Prostate gland (tissue), 2 donors: ENCODE measurements around the gene ARHGAP6. TPM values are rescaled to one million over a fixed set of nuclear protein-coding genes. Genes with fewer than 3 reads are reported as not detected.

Source experiments
- DNase-seq: peaks from one replicate; pipeline ENCODE4 v3.0.0-alpha.2; 2019; ENCODE audit warnings: low spot score
- H3K27ac ChIP-seq, 2 donors: fragments of 200-600 bp; sonication (generic); 2 replicates each; pipeline ENCODE4 v1.5.1; 2017 to 2019
- H3K27me3 ChIP-seq: fragments of 200-600 bp; sonication (generic); replicated peaks from 2 replicates; pipeline ENCODE4 v1.5.1; 2019; ENCODE audit not compliant: insufficient read depth
- H3K36me3 ChIP-seq, 2 donors: fragments of 200-600 bp; sonication (generic); 1 replicate in 1 of 2; 2 replicates in 1 of 2; pipeline versions ENCODE4 v1.5.1 to v1.8.1; 2017 to 2019
- H3K4me1 ChIP-seq: fragments of 200-600 bp; sonication (generic); replicated peaks from 2 replicates; pipeline ENCODE4 v1.5.1; 2019
- H3K4me3 ChIP-seq, 2 donors: fragments of 200-600 bp; sonication (generic); 2 replicates each; pipeline ENCODE4 v1.5.1; 2017 to 2019
- H3K9me3 ChIP-seq: fragments of 200-600 bp; sonication (generic); 2 replicates; pipeline ENCODE4 v1.5.1; 2017
- CTCF ChIP-seq, 4 experiments: fragments of 200-600 bp in 2 of 4; fragments of 450-650 bp in 2 of 4; sonication (generic) in 2 of 4; IDR thresholded peaks; 1 replicate in 3 of 4; 2 replicates in 1 of 4; pipeline ENCODE4 v1.5.1; 2016 to 2019; ENCODE audit warnings: antibody characterized with exemption in 4 of 4, mild to moderate bottlenecking in 2 of 4, moderate library complexity in 2 of 4
- POLR2A ChIP-seq: fragments of 450-650 bp; IDR thresholded peaks from one replicate; pipeline ENCODE4 v1.6.1; 2016; ENCODE audit warnings: antibody characterized with exemption, mild to moderate bottlenecking
- POLR2AphosphoS5 ChIP-seq: sonication (generic); formaldehyde crosslinking; IDR thresholded peaks from one replicate; pipeline ENCODE4 v1.6.1; 2017; ENCODE audit warnings: antibody characterized with exemption
- WGBS: methylation state at CpG from one replicate; pipeline ENCODE4 v1.1.5; 2018; 5-methylcytosine and 5-hydroxymethylcytosine counted together
- intact Hi-C: fragments of 100-400 bp; cut with DNase I; formaldehyde crosslinking; loops from one replicate; pipeline ENCODE4 v1.14.2; 2022
- total RNA-seq, 2 donors: library from RNA; depleted of rRNA; stranded (reverse); fragments of >200 nt; gene quantifications; one replicate each; pipeline ENCODE4 v1.1.0, GENCODE V29; 2016

The ARHGAP6 gene
- total RNA-seq, 2 donors from 2014 or later: 72.6 to 73.7 TPM

DNA sequence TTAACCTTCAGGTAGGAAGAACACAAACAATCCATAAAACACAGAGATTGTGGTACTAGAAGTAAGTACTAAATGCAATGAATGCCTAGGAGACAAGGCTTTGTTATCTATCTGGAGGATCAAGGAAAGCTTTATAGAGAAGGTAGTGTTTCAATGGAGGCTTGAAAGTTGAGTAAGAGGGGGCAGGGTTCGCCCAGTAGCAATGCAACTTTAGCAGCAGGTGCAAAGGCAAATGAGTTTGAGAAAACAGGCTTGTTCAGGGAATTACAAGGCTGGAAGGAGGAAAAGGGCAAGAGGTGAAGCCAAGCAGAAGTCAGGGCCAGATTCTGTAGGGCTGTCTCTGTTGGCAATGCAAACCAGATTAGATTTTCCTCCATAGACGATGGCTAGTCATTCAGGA is 408.0 kb downstream of the ARHGAP6 start:
- Histone ChIP-seq H3K27ac (peak overlapping the region; percentile 14 to 48), H3K4me3 (no peak overlapping the region), H3K9me3 (no peaks in the 10 kb centered on the region), H3K4me1 (no peaks in the 10 kb centered on the region), H3K36me3 (no peaks in the 10 kb centered on the region), H3K27me3 (no peaks in the 10 kb centered on the region)
- DNase-seq: no peak
- TF ChIP-seq CTCF (IDR thresholded peaks at IDR 0.05) (no peak), POLR2A (no peak), POLR2AphosphoS5 (no peak)
- intact Hi-C loops: no loop called here
- WGBS: 41% methylated on average over 2 of the region's 2 CpGs

- H3K36me3 ChIP-seq: no peaks in the 10 kb centered on the region
- H3K27ac ChIP-seq: peak overlapping the region; percentile 14 to 48
- intact Hi-C loops: no loop called here
- H3K4me3 ChIP-seq: no peak overlapping the region
- H3K4me1 ChIP-seq: no peaks in the 10 kb centered on the region
- WGBS: 70% methylated on average over 2 of the region's 2 CpGs
- no peak for TF ChIP-seq POLR2AphosphoS5
- TF ChIP-seq CTCF (IDR thresholded peaks at IDR 0.05): no peak
- TF ChIP-seq POLR2A: no peak
- H3K9me3 ChIP-seq: no peaks in the 10 kb centered on the region
- H3K27me3 ChIP-seq: no peaks in the 10 kb centered on the region
- no peak for DNase-seq
Observed at GRCh38 chrX:11257290-11257689, 408.4 kb downstream of the ARHGAP6 start.

- TF ChIP-seq POLR2AphosphoS5: no peak
- no peak for TF ChIP-seq CTCF (IDR thresholded peaks at IDR 0.05)
- TF ChIP-seq POLR2A: no peak
- 72% methylated on average over 4 of the region's 5 CpGs for WGBS
- Histone ChIP-seq H3K36me3 (no peaks in the 10 kb centered on the region), H3K9me3 (no peaks in the 10 kb centered on the region), H3K27me3 (no peaks in the 10 kb centered on the region), H3K4me1 (no peaks in the 10 kb centered on the region), H3K4me3 (no peak overlapping the region), H3K27ac (peak overlapping the region in 1 of 2 donors; percentile 38)
- no peak for DNase-seq
- intact Hi-C loops: no loop called here
Observed at GRCh38 chrX:11254417-11255109, 411.2 kb downstream of the ARHGAP6 start.

GRCh38 chrX:11244636-11245035 is 421.1 kb downstream of the ARHGAP6 start:
- H3K9me3 ChIP-seq: no peaks in the 10 kb centered on the region
- WGBS: 6% methylated on average over 2 of the region's 2 CpGs
- no peak overlapping the region for H3K4me3 ChIP-seq
- no peak for TF ChIP-seq POLR2A
- TF ChIP-seq POLR2AphosphoS5: peak; percentile 51
- TF ChIP-seq CTCF (IDR thresholded peaks at IDR 0.05): no peak
- H3K4me1 ChIP-seq: no peaks in the 10 kb centered on the region
- no peaks in the 10 kb centered on the region for H3K27me3 ChIP-seq
- no peaks in the 10 kb centered on the region for H3K36me3 ChIP-seq
- DNase-seq: peak; percentile 55
- intact Hi-C loops: loop anchor here (10.0 kb wide), 1 partner anchor 80 kb away; no protein-coding TSS in a partner anchor
- H3K27ac ChIP-seq: peak overlapping the region; percentile 28 to 51

DNA sequence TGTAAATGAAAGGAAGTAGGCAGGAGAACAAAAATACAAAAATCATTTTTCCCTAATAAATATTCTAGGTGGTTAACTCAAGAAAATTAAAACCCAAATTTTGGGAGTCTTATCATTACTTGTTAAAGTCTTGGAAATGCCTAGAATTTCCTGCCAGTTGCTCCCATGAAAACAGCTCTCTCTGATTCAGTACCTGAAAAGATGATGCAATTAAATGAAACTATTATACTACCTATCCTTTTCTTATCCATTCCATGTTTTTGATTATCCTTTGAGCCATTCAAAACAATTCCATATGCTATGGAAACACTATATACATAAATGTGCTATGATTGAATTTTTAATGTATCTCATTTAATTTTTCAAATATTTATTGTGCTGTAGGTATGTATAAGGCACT is 423.0 kb downstream of the ARHGAP6 start:
- no peaks in the 10 kb centered on the region for H3K36me3 ChIP-seq

More for the DNA sequence above, 423.0 kb downstream of the ARHGAP6 start:
- DNase-seq: no peak
- intact Hi-C loops: loop anchor here (10.0 kb wide), 1 partner anchor 78 kb away; no protein-coding TSS in a partner anchor
- Histone ChIP-seq H3K9me3 (no peaks in the 10 kb centered on the region), H3K27me3 (no peaks in the 10 kb centered on the region), H3K4me1 (no peaks in the 10 kb centered on the region), H3K4me3 (no peak overlapping the region), H3K27ac (peak overlapping the region; percentile 22 to 69)
- TF ChIP-seq POLR2A: no peak
- TF ChIP-seq POLR2AphosphoS5: no peak
- no peak for TF ChIP-seq CTCF (IDR thresholded peaks at IDR 0.05)
